H1 (cell line): ENCODE data around the gene IKBIP. TPM values are rescaled to one million over a fixed set of nuclear protein-coding genes. Genes with fewer than 3 reads are reported as not detected.

Experiments used
- RFX5 ChIP-seq: IDR thresholded peaks from 2 replicates; pipeline ENCODE4 v1.6.1; 2011; ENCODE audit warnings: low read depth, low read length, improper control_type of control experiment, borderline replicate concordance
- polyA plus RNA-seq, 7 experiments: library from polyadenylated mRNA; depleted of rRNA in 3 of 7; stranded (reverse) in 5 of 7; unstranded in 2 of 7; fragments of >200 nt in 5 of 7; fragments of 200-250 nt in 2 of 7; gene quantifications; 1 replicate in 5 of 7; 2 replicates in 1 of 7; 4 replicates in 1 of 7; pipeline versions ENCODE4 v1.2.1 to v1.2.3, GENCODE V29; 2011 to 2013; ENCODE audit warnings: missing spikeins in 2 of 7, mixed read lengths in 2 of 7
- total RNA-seq: library from RNA; stranded (reverse); fragmentation: NEBNext Ultra II Directional; extraction: Animal tissue kit (Norgen Biotek cat#: 25700); gene quantifications from 2 replicates; pipeline ENCODE4 v1.2.1, GENCODE V29; 2021

IKBIP gene
- total and polyA plus RNA-seq, 2 of the 8 experiments (the other 6 are each of a cell fraction or from before 2014, with no cell fraction given): 2.7 to 12.4 TPM

DNA sequence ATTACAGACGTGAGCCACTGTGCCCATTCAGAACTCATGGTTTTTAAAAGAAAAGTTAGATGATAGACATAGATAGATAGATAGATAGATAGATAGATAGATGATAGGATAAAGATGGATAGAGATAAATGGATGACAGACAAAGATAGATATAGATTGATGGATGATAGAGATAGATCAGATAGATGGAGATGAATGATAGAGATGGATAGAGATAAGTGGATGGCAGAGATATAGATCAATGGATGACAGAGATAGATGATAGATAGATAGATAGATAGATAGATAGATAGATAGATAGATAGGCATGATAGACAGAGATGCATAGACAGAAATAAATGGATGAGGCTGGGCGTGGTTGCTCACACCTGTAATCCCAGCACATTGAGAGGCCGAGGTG, 64.8 kb downstream of the IKBIP start (continued):
- TF ChIP-seq RFX5: no peak
